HEK293 (cell line): Measurements from ENCODE around the gene GCK.

Experiments
- BCL11B ChIP-seq: fragments of 450-650 bp; formaldehyde crosslinking; IDR thresholded peaks from 2 replicates; pipeline ENCODE4 v1.5.1; 2016; ENCODE audit warnings: low read depth, missing biosample characterization, missing genetic modification characterization
- CTCF ChIP-seq: fragments of 450-650 bp; formaldehyde crosslinking; IDR thresholded peaks from 2 replicates; pipeline ENCODE4 v1.5.1; 2016; ENCODE audit warnings: missing biosample characterization, missing genetic modification characterization
- EGR2 ChIP-seq: fragments of 450-650 bp; formaldehyde crosslinking; IDR thresholded peaks from 2 replicates; pipeline ENCODE4 v1.5.1; 2016; ENCODE audit warnings: low read depth, missing biosample characterization, missing genetic modification characterization
- GLI4 ChIP-seq: fragments of 450-650 bp; formaldehyde crosslinking; IDR thresholded peaks from 2 replicates; pipeline ENCODE4 v1.5.1; 2016; ENCODE audit warnings: missing biosample characterization, missing genetic modification characterization
- PATZ1 ChIP-seq: fragments of 450-650 bp; formaldehyde crosslinking; IDR thresholded peaks from 2 replicates; pipeline ENCODE4 v1.5.1; 2016; ENCODE audit warnings: missing biosample characterization, missing genetic modification characterization
- REPIN1 ChIP-seq: fragments of 450-650 bp; formaldehyde crosslinking; IDR thresholded peaks from 2 replicates; pipeline ENCODE4 v1.5.1; 2017; ENCODE audit warnings: missing biosample characterization, missing genetic modification characterization, low read depth
- ZBTB11 ChIP-seq: fragments of 450-650 bp; formaldehyde crosslinking; conservative IDR thresholded peaks from 2 replicates; pipeline ENCODE4 v1.5.1; 2016; ENCODE audit warnings: low read depth, missing biosample characterization, missing genetic modification characterization
- ZFP37 ChIP-seq: fragments of 450-650 bp; formaldehyde crosslinking; IDR thresholded peaks from 2 replicates; pipeline ENCODE4 v1.5.1; 2016; ENCODE audit warnings: missing biosample characterization, missing genetic modification characterization
- ZNF10 ChIP-seq: fragments of 450-650 bp; formaldehyde crosslinking; IDR thresholded peaks from 2 replicates; pipeline ENCODE4 v1.5.1; 2017; ENCODE audit warnings: missing biosample characterization, missing genetic modification characterization
- ZNF155 ChIP-seq: fragments of 450-650 bp; formaldehyde crosslinking; IDR thresholded peaks from 2 replicates; pipeline ENCODE4 v1.5.1; 2016; ENCODE audit warnings: missing biosample characterization, missing genetic modification characterization
- ZNF174 ChIP-seq: fragments of 450-650 bp; formaldehyde crosslinking; IDR thresholded peaks from 2 replicates; pipeline ENCODE4 v1.5.0; 2017; ENCODE audit warnings: missing biosample characterization, mild to moderate bottlenecking, missing genetic modification characterization
- ZNF18 ChIP-seq: fragments of 450-650 bp; formaldehyde crosslinking; IDR thresholded peaks from 2 replicates; pipeline ENCODE4 v1.5.1; 2016; ENCODE audit warnings: missing biosample characterization, missing genetic modification characterization
- ZNF184 ChIP-seq: fragments of 450-650 bp; IDR thresholded peaks from 2 replicates; pipeline ENCODE4 v1.5.1; 2018; ENCODE audit warnings: missing biosample characterization, mild to moderate bottlenecking, missing genetic modification characterization
- ZNF24 ChIP-seq: fragments of 450-650 bp; formaldehyde crosslinking; IDR thresholded peaks from 2 replicates; pipeline ENCODE4 v1.5.1; 2016; ENCODE audit warnings: missing biosample characterization, missing genetic modification characterization
- ZNF248 ChIP-seq: fragments of 450-650 bp; formaldehyde crosslinking; IDR thresholded peaks from 2 replicates; pipeline ENCODE4 v1.5.1; 2017; ENCODE audit warnings: missing biosample characterization, missing genetic modification characterization
- ZNF26 ChIP-seq: fragments of 450-650 bp; formaldehyde crosslinking; IDR thresholded peaks from 2 replicates; pipeline ENCODE4 v1.5.1; 2016; ENCODE audit warnings: missing biosample characterization, missing genetic modification characterization
- ZNF292 ChIP-seq: fragments of 450-650 bp; formaldehyde crosslinking; IDR thresholded peaks from 2 replicates; pipeline ENCODE4 v1.5.1; 2016; ENCODE audit warnings: low read depth, missing biosample characterization, missing genetic modification characterization, borderline replicate concordance
- ZNF426 ChIP-seq: fragments of 450-650 bp; formaldehyde crosslinking; IDR thresholded peaks from 2 replicates; pipeline ENCODE4 v1.5.1; 2017; ENCODE audit warnings: missing biosample characterization, missing genetic modification characterization, mild to moderate bottlenecking, inconsistent platforms, moderate library complexity
- ZNF501 ChIP-seq: fragments of 450-650 bp; formaldehyde crosslinking; IDR thresholded peaks from 2 replicates; pipeline ENCODE4 v1.5.1; 2016; ENCODE audit warnings: missing biosample characterization, missing genetic modification characterization
- ZNF513 ChIP-seq: fragments of 450-650 bp; IDR thresholded peaks from 2 replicates; pipeline ENCODE4 v1.5.1; 2018; ENCODE audit warnings: missing biosample characterization, missing genetic modification characterization
- ZNF514 ChIP-seq: fragments of 450-650 bp; formaldehyde crosslinking; IDR thresholded peaks from 2 replicates; pipeline ENCODE4 v1.5.1; 2016; ENCODE audit warnings: missing biosample characterization, missing genetic modification characterization
- ZNF544 ChIP-seq: fragments of 450-650 bp; formaldehyde crosslinking; IDR thresholded peaks from 2 replicates; pipeline ENCODE4 v1.5.0; 2017; ENCODE audit warnings: missing biosample characterization, missing genetic modification characterization
- ZNF555 ChIP-seq: fragments of 450-650 bp; formaldehyde crosslinking; conservative IDR thresholded peaks from 2 replicates; pipeline ENCODE4 v1.5.1; 2017; ENCODE audit warnings: missing biosample characterization, mild to moderate bottlenecking, missing genetic modification characterization, inconsistent platforms
- ZNF629 ChIP-seq: fragments of 450-650 bp; formaldehyde crosslinking; IDR thresholded peaks from 2 replicates; pipeline ENCODE4 v1.5.1; 2017; ENCODE audit warnings: missing biosample characterization, missing genetic modification characterization
- ZNF670 ChIP-seq: fragments of 450-650 bp; formaldehyde crosslinking; IDR thresholded peaks from 2 replicates; pipeline ENCODE4 v1.5.1; 2016; ENCODE audit warnings: missing biosample characterization, missing genetic modification characterization, low read depth
- ZSCAN23 ChIP-seq: fragments of 450-650 bp; formaldehyde crosslinking; IDR thresholded peaks from 2 replicates; pipeline ENCODE4 v1.5.1; 2016; ENCODE audit warnings: missing biosample characterization, missing genetic modification characterization
- ZXDB ChIP-seq: fragments of 450-650 bp; formaldehyde crosslinking; IDR thresholded peaks from 2 replicates; pipeline ENCODE4 v1.5.1; 2016; ENCODE audit warnings: missing biosample characterization, missing genetic modification characterization

Gene GCK

GRCh38 chr7:44177570-44178131, 11.6 kb downstream of the GCK start (continued):
- TF ChIP-seq CTCF (tag by site-specific recombination) (no peak), ZNF26 (tag by site-specific recombination) (no peak), ZNF24 (tag by site-specific recombination) (no peak), ZSCAN23 (tag by site-specific recombination) (no peak), ZFP37 (tag by site-specific recombination) (no peak), ZNF18 (tag by site-specific recombination) (no peak), ZNF426 (tag by site-specific recombination) (no peak), ZNF174 (tag by site-specific recombination) (no peak), EGR2 (no peak; the same call in 1 of the 2 replicates), ZNF248 (tag by site-specific recombination) (no peak), PATZ1 (tag by site-specific recombination) (peak; percentile 47; the same call in 1 of the 2 replicates), BCL11B (no peak), ZNF514 (no peak), ZNF292 (no peak), GLI4 (tag by site-specific recombination) (no peak), ZNF501 (tag by site-specific recombination) (no peak), ZNF155 (tag by site-specific recombination) (no peak), ZXDB (tag by site-specific recombination) (0 out of 2 replicates have a peak, but pooled peaks have one; percentile 38), ZNF670 (tag by site-specific recombination) (no peak), REPIN1 (tag by site-specific recombination) (no peak), ZNF184 (tag by site-specific recombination) (no peak), ZNF513 (tag by site-specific recombination) (no peak), ZNF544 (no peak), ZNF629 (tag by site-specific recombination) (peak; percentile 94), ZNF555 (tag by site-specific recombination) (no peak), ZBTB11 (tag by site-specific recombination) (no peak), ZNF10 (tag by site-specific recombination) (peak; percentile 55)
